GF-D8 (cell line): Measurements from ENCODE around the gene CMTM3.
"Not testable (repeated sequence)": the region's sequence is repeated elsewhere in the genome, so short reads cannot be mapped to it uniquely, and the experiment has no call there.

ENCODE experiments used
- DNase-seq: peaks from one replicate; lab custom pipeline; 2025; lab: John Stamatoyannopoulos, UW

Gene CMTM3, protein sequence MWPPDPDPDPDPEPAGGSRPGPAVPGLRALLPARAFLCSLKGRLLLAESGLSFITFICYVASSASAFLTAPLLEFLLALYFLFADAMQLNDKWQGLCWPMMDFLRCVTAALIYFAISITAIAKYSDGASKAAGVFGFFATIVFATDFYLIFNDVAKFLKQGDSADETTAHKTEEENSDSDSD

DNA sequence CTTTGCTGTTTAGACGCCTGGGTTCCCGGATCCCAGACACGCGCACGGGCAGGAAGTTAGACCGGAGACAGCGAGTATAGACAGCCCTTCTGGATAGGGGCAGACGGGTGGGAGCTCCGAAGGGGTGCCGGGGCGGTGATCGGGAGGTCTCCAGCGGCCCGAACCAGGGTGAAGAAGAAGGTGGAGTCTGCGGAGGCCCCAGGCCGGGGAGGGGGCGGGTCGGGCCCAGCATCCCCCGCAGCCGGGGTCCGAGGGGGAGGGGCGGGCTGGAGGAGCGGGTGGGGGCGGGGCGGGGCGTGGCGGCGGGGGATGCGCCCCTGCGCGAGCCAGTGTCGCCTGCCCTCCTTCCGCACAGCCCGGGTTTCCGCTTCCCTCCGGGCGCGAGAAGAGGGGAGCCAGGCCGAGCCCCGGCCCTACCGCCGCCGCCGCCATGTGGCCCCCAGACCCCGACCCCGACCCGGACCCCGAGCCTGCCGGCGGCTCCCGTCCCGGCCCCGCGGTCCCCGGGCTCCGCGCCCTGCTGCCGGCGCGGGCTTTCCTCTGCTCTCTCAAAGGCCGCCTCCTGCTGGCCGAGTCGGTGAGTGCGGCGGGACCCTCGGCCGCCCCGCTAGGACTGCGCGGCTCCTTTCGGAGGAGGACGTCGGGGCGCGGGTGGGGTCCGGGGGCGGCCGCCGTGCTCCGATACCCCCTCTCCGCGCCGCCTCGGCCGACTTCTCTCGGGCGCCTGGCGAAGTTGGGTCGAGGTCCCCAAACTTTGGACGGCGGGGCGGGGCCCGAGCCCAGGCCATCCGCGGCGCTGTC is at the start of gene CMTM3:
TSS of gene CMTM3 (plus strand) at position 329 of the 801 bp plus-strand sequence. CDS start at position 431, 102 bp downstream.
- DNase-seq: peak; percentile 38

DNA sequence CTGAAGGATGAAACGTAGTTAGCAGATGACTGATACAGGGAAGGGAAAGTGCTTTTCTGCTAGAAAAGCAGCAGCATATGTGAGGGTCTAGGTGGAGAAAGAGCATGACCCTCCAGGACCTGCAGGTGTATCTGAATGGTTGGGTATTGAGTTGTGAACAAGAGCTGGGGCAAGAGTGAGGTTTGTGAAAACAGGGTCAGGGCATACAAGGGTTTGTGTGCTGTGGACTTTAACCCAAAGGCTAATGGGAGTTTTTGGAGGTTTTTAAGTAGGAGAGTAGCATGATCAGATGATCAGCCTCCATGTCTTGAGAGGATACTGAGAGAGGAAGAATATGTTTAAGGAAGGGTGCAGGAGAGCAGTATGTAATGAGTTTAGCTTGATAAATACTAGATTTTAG is 44.4 kb upstream of the CMTM3 start:
- no peak for DNase-seq

DNA sequence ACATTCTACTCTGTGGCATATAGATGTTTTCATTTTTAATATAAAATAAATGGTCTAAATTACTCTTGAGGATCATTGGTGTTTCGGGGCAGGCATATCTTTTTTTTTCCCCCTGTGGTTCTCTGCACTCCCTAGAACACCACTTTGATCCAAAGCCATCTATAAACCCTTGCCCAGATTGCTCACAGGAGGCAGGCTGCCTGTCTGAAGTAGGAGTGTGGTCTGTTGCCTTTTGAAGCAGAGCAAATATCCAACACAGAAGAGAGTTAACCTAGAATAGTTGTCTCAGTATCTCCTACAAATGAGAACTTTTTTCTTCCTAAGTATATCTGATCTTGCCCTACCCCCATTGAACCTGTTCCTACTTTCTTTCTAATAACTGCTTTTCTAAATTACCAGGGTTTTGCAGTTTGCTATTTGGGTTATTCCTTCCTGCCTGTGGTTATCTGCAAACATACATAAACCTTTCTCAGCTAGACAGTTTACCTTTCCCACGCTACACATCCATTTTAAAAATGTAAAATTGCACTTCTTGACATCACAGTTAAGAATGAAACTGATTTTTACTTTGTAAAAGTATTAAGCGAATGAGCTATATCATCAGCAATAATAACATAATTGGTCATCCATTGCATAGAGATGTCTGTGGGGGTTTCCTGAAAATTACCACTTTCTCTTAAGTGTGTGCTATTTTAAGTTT is 43.0 kb upstream of the CMTM3 start:
- no peak for DNase-seq

DNA sequence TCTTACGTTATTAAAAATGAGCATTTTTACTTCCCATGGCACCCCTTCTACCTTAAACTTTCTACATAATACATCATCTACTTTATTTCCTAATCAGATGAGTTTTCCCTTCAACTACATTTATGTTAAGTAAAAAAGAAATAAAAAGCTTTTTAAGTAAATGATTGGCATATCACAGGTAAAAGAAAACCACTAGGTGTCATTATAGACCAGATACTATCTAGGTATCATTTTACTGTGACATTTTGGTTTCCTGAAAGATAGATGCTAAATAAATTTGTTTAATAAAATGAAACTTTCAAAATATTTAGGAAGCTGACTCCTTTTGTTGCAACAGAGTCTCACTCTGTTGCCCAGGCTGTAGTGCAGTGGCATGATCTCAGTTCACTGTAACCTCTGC is 42.1 kb upstream of the CMTM3 start:
- no peak for DNase-seq

DNA sequence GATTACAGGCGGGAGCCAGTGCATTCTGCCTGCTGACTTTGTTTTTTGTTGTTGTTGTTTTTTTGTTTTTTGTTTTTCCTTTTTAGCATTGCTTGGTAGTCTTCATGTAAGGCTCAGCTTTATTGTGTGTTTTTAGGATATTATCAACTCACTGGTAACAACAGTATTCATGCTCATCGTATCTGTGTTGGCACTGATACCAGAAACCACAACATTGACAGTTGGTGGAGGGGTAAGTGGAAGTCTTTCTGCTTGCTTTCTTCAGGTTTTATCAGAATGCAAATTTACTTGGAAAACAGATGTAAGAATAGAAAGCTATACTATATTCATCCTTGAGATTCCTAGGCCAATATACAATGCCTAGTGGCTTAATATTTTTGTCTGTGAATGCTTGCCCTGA is 41.5 kb upstream of the CMTM3 start:
- DNase-seq: no peak

DNA sequence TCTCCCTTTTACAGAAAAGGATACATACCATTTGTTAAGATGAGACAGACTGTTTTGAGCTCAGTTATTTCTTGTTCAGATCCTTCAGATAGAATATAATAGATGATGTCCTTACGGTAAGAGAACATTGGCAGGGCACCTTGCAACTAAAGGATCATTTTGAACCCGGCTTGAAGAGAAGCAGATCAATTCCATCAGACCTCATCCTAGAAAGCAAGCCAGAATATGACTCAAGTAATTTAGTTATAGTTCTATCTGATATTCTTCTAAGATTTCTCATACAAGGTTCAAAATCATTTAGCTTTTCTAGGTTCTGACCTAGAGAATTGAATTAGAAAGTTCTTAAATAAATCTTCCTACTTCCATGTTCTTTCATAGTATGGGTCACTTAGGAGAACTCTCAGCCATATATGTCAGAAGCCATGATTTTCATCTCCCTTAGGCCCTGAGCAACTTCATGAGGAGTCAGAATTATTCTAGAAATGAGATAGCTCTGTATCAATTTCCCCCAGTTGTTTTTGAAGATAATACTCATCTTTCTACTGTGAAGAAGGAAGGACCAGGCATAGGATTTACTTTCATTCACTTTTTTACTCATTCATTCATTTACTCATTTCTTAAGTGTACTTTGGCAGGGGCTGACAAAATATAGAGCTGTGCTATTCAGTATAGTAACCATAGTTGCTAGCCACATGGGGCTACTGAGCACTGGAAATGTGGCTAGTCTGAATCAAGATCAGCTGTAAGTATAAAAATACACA is 40.8 kb upstream of the CMTM3 start:
- DNase-seq: no peak

DNA sequence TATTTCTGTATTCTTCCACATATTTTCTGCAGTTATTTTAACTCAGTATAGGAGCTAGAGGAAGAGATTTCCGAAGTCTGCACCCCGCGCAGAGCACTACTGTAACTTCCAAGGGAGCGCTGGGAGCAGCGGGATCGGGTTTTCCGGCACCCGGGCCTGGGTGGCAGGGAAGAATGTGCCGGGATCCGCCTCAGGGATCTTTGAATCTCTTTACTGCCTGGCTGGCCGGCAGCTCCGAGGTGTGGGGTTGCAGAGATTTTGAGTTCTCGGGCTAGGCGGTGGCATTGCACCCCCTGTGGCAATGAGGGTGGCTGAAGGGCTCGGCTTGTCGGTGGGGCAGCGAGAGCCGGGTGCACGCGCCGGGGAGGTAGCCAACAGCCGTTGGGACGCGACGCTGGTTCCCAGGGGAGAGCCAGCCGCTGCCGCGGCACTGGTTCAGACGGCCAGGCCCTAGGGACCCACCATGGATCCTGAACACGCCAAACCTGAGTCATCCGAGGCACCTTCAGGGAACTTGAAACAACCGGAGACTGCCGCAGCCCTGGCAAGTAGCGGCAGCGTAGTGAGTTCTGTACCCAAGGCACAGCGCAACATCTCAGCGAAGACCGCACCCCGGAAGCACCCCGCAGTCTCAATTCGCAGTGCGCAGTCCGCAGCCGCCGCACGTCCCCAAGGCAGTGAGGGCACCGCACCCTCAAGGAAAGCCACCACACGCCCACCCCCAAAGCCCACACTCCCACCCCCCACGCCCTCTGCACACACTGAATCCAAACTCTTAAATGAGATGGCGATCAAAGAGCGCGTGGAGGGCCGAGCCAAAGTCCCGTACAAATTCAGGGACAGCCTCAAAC is 38.2 kb upstream of the CMTM3 start, which contains the start of gene CMTM1:
TSS of gene CMTM1 (plus strand) at position 389 of the 851 bp plus-strand sequence. CDS start at position 464, 75 bp downstream.
- DNase-seq: no peak

DNA sequence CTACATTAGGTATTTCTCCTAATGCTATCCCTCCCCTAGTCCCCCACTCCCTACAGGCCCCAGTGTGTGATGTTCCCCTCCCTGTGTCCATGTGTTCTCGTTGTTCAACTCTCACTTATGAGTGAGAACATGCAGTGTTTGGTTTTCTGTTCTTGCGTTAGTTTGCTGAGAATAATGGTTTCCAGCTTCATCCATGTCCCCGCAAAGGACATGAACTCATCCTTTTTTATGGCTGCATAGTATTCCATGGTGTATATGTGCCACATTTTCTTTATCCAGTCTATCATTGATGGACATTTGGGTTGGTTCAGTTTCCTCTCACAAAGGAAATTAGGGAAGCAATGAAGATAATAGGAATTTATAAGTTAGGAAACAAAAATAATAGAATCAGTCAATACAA is 37.2 kb upstream of the CMTM3 start:
- not testable (repeated sequence) for DNase-seq

DNA sequence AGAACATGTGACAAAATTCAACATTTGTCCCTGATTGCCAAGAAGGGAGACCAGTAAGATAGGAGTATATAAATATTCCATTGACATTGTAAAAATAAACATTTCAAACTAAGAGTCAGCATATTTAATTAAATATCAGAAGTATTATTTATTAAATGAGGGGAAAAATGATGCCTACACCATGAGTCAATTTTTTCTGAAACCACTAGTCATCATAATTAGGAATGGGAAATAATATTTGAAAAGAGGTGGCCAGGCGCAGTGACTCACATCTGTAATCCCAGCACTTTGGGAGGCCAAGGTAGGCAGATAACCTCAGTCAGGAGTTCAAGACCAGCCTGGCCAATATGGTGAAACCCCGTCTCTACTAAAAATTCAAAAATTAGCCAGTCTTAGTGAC is 36.1 kb upstream of the CMTM3 start:
- DNase-seq: no peak

DNA sequence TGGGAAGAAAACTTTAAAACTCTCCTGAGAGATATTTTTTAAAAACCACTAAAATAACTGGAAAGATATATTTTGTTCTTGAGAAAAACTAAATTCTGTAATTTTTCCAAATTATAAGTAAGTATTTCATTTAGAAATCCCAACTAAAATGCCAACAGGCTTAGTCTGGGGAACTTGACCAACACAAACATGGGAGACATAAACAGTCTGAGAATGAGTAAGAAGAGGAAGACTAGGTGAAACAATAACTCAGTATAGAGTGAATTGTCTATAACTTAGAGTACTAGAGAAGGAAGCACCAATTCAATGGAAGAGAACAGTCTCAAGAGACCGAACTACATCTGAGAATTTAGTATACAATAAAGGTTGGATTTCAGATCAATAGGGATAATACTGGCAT is 35.4 kb upstream of the CMTM3 start:
- DNase-seq: no peak

DNA sequence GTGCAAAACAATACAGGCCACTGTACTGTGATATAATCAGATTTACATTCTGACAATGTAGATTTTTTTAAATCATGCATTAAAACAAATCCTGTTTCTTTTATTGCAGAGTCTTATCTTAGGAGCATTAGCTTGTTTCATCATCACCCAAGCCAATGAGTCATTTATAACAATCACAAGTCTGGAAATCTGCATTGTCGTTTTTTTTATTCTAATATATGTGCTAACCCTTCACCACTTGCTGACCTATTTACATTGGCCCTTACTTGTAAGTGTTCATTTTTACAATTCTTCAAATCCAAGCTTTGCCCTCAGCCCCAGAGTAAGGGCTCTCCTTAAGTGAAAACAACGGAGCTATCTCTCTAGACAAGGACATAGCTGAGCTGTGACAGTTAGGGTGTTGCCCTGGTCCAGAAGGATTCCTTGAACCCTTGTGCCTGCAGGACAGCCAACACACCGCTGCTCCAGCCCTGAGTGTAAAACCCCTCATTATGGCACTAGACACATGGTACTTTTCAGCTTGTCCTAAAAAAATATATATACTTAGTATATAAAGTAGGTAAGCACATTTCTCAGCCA is 34.6 kb upstream of the CMTM3 start:
- no peak for DNase-seq

DNA sequence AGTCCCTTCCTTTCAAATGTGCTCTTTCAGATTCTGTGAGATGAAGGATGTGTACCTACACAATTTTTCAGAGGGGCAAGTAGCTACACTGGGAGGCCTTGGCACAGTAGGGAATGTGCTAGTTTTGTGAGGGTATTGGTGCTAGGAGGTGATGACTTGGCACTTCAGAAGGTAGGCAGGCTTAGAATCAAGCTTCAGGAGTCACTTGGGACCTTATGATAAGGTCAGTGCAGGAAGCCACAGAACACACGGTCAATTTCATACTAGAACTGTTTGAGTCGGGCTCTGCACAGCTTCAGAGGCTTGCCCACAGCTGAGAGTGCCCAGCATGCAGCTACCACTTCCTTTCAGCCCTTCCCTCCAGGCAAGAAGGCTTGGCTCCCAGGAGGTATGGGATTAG is 32.1 kb upstream of the CMTM3 start:
- peak; percentile 66 for DNase-seq

DNA sequence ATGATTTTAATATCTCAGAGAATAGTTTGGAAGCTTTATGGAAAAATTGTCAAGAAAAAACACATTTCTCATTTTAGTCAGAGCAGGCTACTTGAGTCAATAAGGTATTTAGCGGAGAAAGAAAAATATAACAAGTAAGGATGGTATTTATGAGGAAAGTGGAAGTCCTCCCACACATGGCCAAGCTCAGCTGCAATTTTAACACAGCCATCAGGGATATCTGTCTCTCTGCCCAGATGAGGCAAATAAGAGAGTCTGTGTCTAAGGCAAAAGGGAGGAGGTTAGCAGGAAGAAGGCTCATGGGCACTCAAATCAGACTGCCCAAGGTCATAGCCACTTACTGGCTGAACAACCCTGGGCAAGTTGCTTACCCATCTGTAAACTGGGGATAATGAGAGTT is 30.4 kb upstream of the CMTM3 start:
- DNase-seq: no peak

DNA sequence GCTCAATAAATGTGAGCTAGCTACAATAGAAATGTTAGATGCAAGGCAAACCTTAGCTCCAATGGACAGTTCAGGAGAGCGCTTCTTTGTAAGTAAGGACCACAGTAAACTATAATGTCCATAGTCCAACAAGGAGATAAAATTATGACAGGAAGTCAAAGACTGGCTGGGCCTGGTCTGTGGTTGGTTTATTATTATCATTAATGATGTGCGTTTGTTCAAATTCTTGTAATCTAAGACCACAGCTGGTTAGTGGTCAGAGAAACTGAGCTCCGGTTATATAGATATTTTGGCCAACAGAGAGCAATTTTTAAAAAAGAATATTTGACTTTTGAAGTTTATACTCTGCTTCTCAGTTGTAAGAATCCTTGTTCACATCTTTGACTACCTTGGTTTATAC is 30.0 kb upstream of the CMTM3 start:
- no peak for DNase-seq

DNA sequence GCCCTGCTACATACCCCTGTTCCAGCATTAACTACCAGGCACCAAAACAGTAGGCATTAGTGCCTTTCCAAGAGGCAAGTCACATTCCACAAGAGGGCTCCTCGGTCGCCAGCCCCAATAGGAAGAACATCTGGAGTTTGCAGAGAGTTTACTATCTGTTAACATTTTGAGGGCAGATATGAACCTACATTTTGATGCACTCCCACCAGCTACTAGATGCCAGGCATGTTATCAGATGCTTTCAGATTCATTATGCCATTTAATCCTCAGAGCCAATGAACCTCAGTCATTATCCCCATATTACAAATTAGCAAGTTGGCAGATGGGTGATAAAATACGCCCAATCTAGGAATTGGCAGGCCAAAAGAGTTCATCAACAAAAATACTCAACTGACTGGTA is 29.4 kb upstream of the CMTM3 start:
- no peak for DNase-seq

DNA sequence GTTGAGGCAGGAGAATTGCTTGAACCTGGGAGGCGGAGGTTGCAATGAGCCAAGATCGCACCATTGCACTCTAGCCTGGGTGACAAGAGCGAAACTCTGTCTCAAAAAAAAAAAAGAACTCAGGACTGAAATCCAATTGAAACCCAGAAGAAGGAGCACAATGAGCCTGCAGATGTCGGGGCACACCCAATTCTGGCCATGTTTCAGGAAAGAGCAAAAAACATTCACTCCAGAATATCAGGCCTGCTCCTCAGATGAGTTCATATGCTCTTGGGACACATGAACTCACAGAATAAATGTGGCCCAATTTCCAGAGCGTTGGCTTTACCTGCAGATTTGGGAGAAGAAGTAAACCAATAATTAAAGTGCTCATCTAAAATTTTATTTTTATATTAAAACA is 28.2 kb upstream of the CMTM3 start:
- DNase-seq: no peak

DNA sequence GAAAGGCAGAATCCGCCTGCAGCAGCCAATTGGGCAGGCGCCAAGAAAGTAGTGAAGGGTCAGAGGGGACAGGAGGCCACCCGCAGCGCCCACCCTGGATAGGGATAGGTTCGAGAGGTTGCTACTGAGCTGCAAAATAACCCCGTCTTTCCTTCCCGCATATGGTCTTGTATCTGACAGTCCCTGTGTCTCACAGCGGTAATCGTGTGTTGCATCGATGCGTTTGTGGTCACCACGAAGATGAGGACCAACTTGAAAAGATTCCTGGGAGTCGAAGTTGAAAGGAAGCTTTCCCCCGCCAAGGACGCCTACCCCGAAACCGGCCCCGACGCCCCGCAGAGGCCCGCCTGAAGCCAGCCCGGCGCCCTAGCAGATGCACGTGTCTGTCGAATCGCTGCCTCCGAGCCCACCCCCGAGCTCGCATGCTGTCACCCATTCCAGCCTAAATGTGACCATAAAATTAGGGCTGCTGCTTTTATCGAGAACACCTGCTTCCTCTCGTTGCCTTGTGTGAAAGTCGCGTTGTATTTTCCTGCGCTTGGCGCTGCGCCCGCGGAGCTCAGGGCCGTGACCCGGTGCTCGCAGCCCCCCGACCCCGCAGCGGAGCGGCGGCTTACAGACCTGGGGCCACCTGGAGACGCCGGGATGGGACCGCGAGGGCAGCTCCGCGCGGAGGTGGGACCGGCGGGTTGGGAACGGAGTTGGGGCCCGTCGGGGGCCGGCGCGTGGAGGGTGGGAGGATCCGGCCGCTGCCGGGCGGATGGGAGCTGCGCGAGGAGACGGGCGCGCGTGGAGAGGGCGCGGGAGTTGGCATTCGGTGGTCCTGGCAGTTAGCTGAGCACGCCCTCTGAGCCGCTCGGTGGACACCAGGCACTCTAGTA is 25.6 kb upstream of the CMTM3 start, which contains the start of gene CMTM2:
TSS of gene CMTM2 (plus strand) at position 813 of the 881 bp plus-strand sequence. CDS start 145 bp downstream, outside the sequence.
- DNase-seq: no peak

DNA sequence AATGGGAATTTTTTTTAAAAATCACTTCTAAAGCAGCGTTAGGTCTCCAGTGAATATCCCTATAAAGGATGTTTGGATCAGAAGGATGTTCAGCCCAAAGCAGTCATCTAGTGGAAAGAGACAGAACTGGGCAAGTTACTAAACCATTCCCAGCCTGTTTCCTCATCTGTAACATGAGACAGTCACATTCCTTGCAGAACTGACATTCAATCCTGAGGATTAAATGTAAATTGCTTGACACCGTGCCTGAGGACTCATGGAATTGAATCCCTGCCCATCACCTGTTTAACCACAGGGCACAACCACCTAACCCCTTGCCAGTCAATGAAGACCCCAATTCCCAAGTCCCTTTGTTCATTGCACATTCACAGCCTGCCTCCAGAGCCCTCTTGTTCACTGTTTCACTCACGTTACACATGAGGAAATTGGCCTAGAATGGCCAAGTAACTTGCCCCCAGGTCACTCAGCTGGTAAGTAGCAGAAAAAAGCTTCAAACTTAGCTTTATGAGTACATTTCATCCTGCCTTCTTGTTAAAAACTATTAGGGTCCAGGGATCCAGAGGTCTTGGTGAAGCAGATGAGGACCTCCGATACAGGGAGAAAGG is 23.8 kb upstream of the CMTM3 start:
- no peak for DNase-seq

DNA sequence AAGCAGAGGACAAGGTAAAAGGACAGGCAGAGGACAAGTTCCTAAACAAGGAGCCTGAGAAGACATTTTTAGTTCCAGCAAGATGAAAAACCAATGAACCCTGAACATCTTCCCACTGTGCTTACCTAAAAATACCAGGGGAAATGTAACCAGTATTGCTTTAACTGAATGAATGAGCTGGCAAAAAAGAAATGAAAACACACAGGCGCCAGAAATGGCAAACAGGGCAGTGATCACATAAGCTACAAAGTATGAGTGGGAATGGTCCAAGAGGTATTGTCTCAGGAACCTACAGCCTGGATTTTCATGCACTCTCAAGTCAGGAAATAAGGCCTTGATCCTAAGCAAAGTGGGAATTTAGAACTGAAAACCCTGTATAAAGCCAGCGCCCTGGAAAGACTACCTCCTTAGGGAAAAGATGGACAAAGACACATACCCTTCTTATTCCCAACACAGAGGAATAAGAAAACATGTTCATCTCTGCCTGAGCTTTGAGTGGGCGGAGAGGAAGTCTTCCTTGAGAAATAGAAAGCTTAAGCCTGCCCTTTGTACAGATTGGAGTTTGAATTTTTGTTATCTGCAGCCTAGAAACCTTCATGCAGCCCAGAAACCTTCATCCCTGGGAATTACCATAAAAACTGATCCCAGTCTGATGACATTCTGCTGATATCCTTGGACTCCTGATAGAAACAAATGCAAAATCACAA is 23.1 kb upstream of the CMTM3 start:
- DNase-seq: no peak
